Measurements from ENCODE around the gene GBX2.

GBX2 gene

GRCh38 chr2:236133410-236134012 is 34.7 kb downstream of the GBX2 start:
- no peak overlapping the region for H3K4me3 ChIP-seq (ENCODE audit: low read length)
- no peak for DNase-seq (ENCODE audit: low read depth)
- no peak for TF ChIP-seq CTCF (conservative IDR thresholded peaks at IDR 0.05; ENCODE audit: low read length)

- no peak for DNase-seq (ENCODE audit: low read depth)
- H3K4me3 ChIP-seq (ENCODE audit: low read length) = no peak overlapping the region
- no peak for TF ChIP-seq CTCF (conservative IDR thresholded peaks at IDR 0.05; ENCODE audit: low read length)
These were observed 37.0 kb downstream of the GBX2 start for GRCh38 chr2:236131073-236131692.

GRCh38 chr2:236130349-236130998 is 37.7 kb downstream of the GBX2 start:
- no peak overlapping the region for H3K4me3 ChIP-seq (ENCODE audit: low read length)
- no peak for DNase-seq (ENCODE audit: low read depth)
- no peak for TF ChIP-seq CTCF (conservative IDR thresholded peaks at IDR 0.05; ENCODE audit: low read length)

GRCh38 chr2:236129935-236130334 is 38.3 kb downstream of the GBX2 start:
- TF ChIP-seq CTCF (conservative IDR thresholded peaks at IDR 0.05; ENCODE audit: low read length) = no peak
- H3K4me3 ChIP-seq (ENCODE audit: low read length) = no peak overlapping the region
- DNase-seq (ENCODE audit: low read depth) = no peak

- no peak overlapping the region for H3K4me3 ChIP-seq (ENCODE audit: low read length)
- TF ChIP-seq CTCF (conservative IDR thresholded peaks at IDR 0.05; ENCODE audit: low read length) = no peak
- no peak for DNase-seq (ENCODE audit: low read depth)
These were observed 39.9 kb downstream of the GBX2 start for GRCh38 chr2:236128321-236128720.

- no peak for TF ChIP-seq CTCF (conservative IDR thresholded peaks at IDR 0.05; ENCODE audit: low read length)
- no peak for DNase-seq (ENCODE audit: low read depth)
- no peak overlapping the region for H3K4me3 ChIP-seq (ENCODE audit: low read length)
These were observed 41.2 kb downstream of the GBX2 start for GRCh38 chr2:236127010-236127409.

- no peak for TF ChIP-seq CTCF (conservative IDR thresholded peaks at IDR 0.05; ENCODE audit: low read length)
- DNase-seq (ENCODE audit: low read depth) = no peak
- H3K4me3 ChIP-seq (ENCODE audit: low read length) = no peak overlapping the region
These were observed 42.6 kb downstream of the GBX2 start for GRCh38 chr2:236125541-236125940.
